Measurements from ENCODE around the gene GJC3. TPM values are rescaled to one million over a fixed set of nuclear protein-coding genes. Genes with fewer than 3 reads are reported as not detected.

Gene GJC3
- total RNA-seq, 1 experiment from 2014 or later: 2.3 TPM

GRCh38 chr7:99944497-99945070 is 15.2 kb upstream of the GJC3 start:
- peak overlapping the region; percentile 98 for H3K56ac ChIP-seq (ENCODE audit: insufficient read length, low read depth, low read length)
- peak overlapping the region; percentile 99 to 100 (median 99) for H3K27ac Mint-ChIP-seq
- peaks cover 36 to 47% of the 10 kb centered on the region in 2 experiments for H3K9me3 Mint-ChIP-seq
- peak overlapping the region; percentile 97 for H2BK5ac ChIP-seq (ENCODE audit: insufficient read length, low read length)
- H3K79me2 ChIP-seq (ENCODE audit: insufficient read depth, low read length): no peaks in the 10 kb centered on the region
- peaks cover 26 to 41% of the 10 kb centered on the region in 2 experiments for H3K4me1 Mint-ChIP-seq
- H3K9ac ChIP-seq (ENCODE audit: extremely low read depth, insufficient read length, low read length): peak overlapping the region; percentile 76
- peak overlapping the region; percentile 22 for H3K4me2 ChIP-seq (ENCODE audit: insufficient read depth, insufficient read length, low read length)
- WGBS (ENCODE audit: extremely low coverage, insufficient read length, low lambda C conversion rate): no CpG with 5 or more reads among the region's 4 CpGs
- H4K20me1 ChIP-seq (ENCODE audit: control insufficient read depth, insufficient read depth, insufficient read length): no peaks in the 10 kb centered on the region
- H3K14ac ChIP-seq (ENCODE audit: insufficient read depth, low read length): peak overlapping the region; percentile 92; the same call in 1 of the 2 replicates
- H3K23ac ChIP-seq (ENCODE audit: insufficient read length, low read depth, low read length): no peak overlapping the region
- no peak overlapping the region for H2AFZ ChIP-seq (ENCODE audit: low read length)
- H2BK15ac ChIP-seq (ENCODE audit: low read depth, low read length): no peak overlapping the region
- H3K27me3 Mint-ChIP-seq (ENCODE audit: low read depth): no peaks in the 10 kb centered on the region; the same call in 1 of the 2 replicates
- peak overlapping the region; percentile 100 for H3K27ac ChIP-seq (ENCODE audit: insufficient read length, low read depth, low read length)
- H3K79me1 ChIP-seq (ENCODE audit: insufficient read depth, low read depth, low read length, poor library complexity, severe bottlenecking): no peaks in the 10 kb centered on the region
- peak overlapping the region; percentile 100 for H3T11ph ChIP-seq (ENCODE audit: low read length)
- no peaks in the 10 kb centered on the region for H3K23me2 ChIP-seq (ENCODE audit: insufficient read length, low read depth, low read length, poor library complexity, severe bottlenecking)
- H2BK120ac ChIP-seq (ENCODE audit: low read depth, low read length, poor library complexity, severe bottlenecking): peak overlapping the region; percentile 97
- H4K8ac ChIP-seq (replicated peaks; ENCODE audit: insufficient read length, low read depth, low read length): no peak overlapping the region
- H2AK5ac ChIP-seq (ENCODE audit: insufficient read length, low read length): peak overlapping the region; percentile 95
- peak; percentile 49 for DNase-seq
- peaks cover 13 to 50% (median 31%) of the 10 kb centered on the region in 3 experiments for H3K36me3 Mint-ChIP-seq (ENCODE audit: insufficient read depth in 1 of 3, low read depth in 3 of 3)
- no peaks in the 10 kb centered on the region for H3K27me3 ChIP-seq (ENCODE audit: insufficient read depth, low read length)
- H2BK20ac ChIP-seq (ENCODE audit: low read depth, low read length, poor library complexity, severe bottlenecking): peak overlapping the region; percentile 100
- H3K4me1 ChIP-seq (ENCODE audit: insufficient read depth, low read length): peaks cover 11% of the 10 kb centered on the region; the same call in 1 of the 2 replicates
- H2BK12ac ChIP-seq (ENCODE audit: insufficient read length, low read depth, low read length): peak overlapping the region; percentile 79
- H3K18ac ChIP-seq (ENCODE audit: insufficient read length, low read depth, low read length): peak overlapping the region; percentile 97
- peak overlapping the region; percentile 97; the same call in 1 of the 2 replicates for H3K4ac ChIP-seq (ENCODE audit: low read depth, low read length)
- H3K9me3 ChIP-seq (ENCODE audit: control insufficient read depth, low read depth, low read length): no peaks in the 10 kb centered on the region
- peak overlapping the region; percentile 14 to 47; a peak in 3 of 5 replicates for H3K4me3 Mint-ChIP-seq
- peak overlapping the region; percentile 95 for H4K5ac ChIP-seq (ENCODE audit: insufficient read length, low read depth, low read length)
- H4K91ac ChIP-seq (ENCODE audit: insufficient read length, low read depth, low read length): peak overlapping the region; percentile 93
- TF ChIP-seq, protein P1, sequence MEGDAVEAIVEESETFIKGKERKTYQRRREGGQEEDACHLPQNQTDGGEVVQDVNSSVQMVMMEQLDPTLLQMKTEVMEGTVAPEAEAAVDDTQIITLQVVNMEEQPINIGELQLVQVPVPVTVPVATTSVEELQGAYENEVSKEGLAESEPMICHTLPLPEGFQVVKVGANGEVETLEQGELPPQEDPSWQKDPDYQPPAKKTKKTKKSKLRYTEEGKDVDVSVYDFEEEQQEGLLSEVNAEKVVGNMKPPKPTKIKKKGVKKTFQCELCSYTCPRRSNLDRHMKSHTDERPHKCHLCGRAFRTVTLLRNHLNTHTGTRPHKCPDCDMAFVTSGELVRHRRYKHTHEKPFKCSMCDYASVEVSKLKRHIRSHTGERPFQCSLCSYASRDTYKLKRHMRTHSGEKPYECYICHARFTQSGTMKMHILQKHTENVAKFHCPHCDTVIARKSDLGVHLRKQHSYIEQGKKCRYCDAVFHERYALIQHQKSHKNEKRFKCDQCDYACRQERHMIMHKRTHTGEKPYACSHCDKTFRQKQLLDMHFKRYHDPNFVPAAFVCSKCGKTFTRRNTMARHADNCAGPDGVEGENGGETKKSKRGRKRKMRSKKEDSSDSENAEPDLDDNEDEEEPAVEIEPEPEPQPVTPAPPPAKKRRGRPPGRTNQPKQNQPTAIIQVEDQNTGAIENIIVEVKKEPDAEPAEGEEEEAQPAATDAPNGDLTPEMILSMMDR (conservative IDR thresholded peaks at IDR 0.05): no peak
